Fibroblast of pulmonary artery (primary cell): ENCODE results near the gene FBLN2.

Experiments used
- DNase-seq: peaks from one replicate; pipeline ENCODE4 v3.0.0-alpha.2; 2010; ENCODE audit warnings: low read depth
- H3K4me3 ChIP-seq: replicated peaks from 2 replicates; pipeline ENCODE4 v1.5.1; 2011; ENCODE audit warnings: low read depth, mild to moderate bottlenecking, control low read depth, low read length, moderate library complexity
- CTCF ChIP-seq: IDR thresholded peaks from 2 replicates; pipeline ENCODE4 v1.5.1; 2011; ENCODE audit warnings: mild to moderate bottlenecking, control low read depth, low read length, inconsistent platforms; ENCODE audit errors: missing control alignments

FBLN2 gene

GRCh38 chr3:13588993-13589392 is 40.1 kb downstream of the FBLN2 start:
- no peak for DNase-seq
- TF ChIP-seq CTCF = no peak
- no peak overlapping the region for H3K4me3 ChIP-seq

- no peak overlapping the region for H3K4me3 ChIP-seq
- no peak for DNase-seq
- no peak for TF ChIP-seq CTCF
These were observed 42.1 kb downstream of the FBLN2 start for GRCh38 chr3:13590841-13591520.

GRCh38 chr3:13593615-13594014 is 44.7 kb downstream of the FBLN2 start:
- DNase-seq = no peak
- no peak overlapping the region for H3K4me3 ChIP-seq
- no peak for TF ChIP-seq CTCF

- no peak for TF ChIP-seq CTCF
- no peak for DNase-seq
- H3K4me3 ChIP-seq = no peak overlapping the region
These were observed 45.2 kb downstream of the FBLN2 start for GRCh38 chr3:13594146-13594545.

- no peak for TF ChIP-seq CTCF
- no peak overlapping the region for H3K4me3 ChIP-seq
- no peak for DNase-seq
These were observed 46.1 kb downstream of the FBLN2 start for GRCh38 chr3:13594991-13595421.

- TF ChIP-seq CTCF = no peak
- H3K4me3 ChIP-seq = no peak overlapping the region
- DNase-seq = no peak
These were observed 46.6 kb downstream of the FBLN2 start for GRCh38 chr3:13595485-13595884.
